ENCODE measurements around the gene CCDC185.

CCDC185 gene

DNA sequence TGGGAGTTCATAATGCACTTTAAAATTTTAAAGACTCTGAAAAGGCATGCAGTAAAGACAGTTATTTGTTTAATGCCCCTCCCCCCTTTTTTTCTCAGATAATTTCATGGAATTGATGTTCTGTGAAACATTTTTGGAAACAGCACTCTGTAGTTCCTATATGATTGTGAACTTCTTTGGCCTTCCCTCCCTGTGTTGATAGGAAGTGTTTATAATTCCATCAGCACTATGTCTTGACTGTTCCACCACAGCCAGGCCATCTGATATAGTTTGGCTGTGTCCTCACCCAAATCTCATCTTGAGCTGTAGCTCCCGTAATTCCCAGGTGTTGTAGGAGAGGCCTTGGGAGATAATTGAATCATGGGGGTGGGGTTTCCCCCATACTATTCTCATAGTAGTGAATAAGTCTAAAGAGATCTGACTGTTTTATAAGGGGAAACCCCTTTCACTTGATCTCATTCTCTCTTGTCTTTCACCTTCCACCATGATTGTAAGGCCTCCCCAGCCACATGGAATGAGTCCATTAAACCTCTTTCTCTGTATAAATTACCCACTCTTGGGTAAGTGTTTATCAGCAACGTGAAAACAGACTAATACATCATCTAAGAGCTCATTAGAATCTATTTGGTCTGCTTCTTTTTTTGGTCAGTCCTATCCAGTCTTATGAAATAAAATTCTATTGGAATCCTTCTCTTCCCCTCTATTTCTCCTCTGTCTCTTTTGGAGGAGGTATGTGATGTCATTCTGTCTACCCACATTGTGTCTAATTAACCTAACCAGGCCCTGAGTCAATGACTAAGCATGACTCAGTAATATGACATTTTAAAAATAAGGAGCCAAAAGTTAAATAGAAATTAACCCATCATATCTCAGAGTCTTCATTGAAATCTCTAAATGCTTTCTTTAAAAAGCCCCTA is 8.9 kb downstream of the CCDC185 start:
- Mint-ChIP-seq H3K9me3 (peaks cover 41% of the 10 kb centered on the region), H3K27ac (no peak overlapping the region), H3K36me3 (ENCODE audit: low read depth) (peaks cover 14% of the 10 kb centered on the region), H3K4me3 (no peak overlapping the region), H3K4me1 (no peaks in the 10 kb centered on the region), H3K27me3 (ENCODE audit: low read depth, poor library complexity) (peaks cover 3% of the 10 kb centered on the region)
- DNase-seq = no peak
- TF ChIP-seq, protein P1, sequence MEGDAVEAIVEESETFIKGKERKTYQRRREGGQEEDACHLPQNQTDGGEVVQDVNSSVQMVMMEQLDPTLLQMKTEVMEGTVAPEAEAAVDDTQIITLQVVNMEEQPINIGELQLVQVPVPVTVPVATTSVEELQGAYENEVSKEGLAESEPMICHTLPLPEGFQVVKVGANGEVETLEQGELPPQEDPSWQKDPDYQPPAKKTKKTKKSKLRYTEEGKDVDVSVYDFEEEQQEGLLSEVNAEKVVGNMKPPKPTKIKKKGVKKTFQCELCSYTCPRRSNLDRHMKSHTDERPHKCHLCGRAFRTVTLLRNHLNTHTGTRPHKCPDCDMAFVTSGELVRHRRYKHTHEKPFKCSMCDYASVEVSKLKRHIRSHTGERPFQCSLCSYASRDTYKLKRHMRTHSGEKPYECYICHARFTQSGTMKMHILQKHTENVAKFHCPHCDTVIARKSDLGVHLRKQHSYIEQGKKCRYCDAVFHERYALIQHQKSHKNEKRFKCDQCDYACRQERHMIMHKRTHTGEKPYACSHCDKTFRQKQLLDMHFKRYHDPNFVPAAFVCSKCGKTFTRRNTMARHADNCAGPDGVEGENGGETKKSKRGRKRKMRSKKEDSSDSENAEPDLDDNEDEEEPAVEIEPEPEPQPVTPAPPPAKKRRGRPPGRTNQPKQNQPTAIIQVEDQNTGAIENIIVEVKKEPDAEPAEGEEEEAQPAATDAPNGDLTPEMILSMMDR (IDR thresholded peaks at IDR 0.05) = no peak

DNA sequence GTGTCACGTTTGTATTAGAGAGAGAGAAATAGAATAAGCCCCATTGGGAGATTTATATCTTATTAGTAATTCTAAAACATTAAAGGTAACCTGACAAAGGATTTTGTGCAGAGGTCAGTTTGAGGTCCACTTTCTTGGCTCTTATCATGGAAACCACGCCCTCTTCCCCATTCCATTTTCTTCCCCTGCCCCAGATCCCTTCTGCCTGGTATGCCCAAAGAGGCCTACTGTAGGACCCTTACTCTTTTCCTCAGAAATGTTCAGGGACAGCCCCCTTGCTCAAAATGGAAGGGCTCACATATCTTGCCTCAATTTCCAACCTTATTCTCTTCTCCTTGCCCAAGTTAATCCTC is 9.6 kb downstream of the CCDC185 start:
- no peak for DNase-seq
- Mint-ChIP-seq H3K4me3 (no peak overlapping the region), H3K9me3 (peaks cover 41% of the 10 kb centered on the region), H3K36me3 (ENCODE audit: low read depth) (peaks cover 14% of the 10 kb centered on the region), H3K27ac (no peak overlapping the region), H3K4me1 (no peaks in the 10 kb centered on the region), H3K27me3 (ENCODE audit: low read depth, poor library complexity) (peaks cover 3% of the 10 kb centered on the region)
- TF ChIP-seq, protein P1 (IDR thresholded peaks at IDR 0.05) = no peak

DNA sequence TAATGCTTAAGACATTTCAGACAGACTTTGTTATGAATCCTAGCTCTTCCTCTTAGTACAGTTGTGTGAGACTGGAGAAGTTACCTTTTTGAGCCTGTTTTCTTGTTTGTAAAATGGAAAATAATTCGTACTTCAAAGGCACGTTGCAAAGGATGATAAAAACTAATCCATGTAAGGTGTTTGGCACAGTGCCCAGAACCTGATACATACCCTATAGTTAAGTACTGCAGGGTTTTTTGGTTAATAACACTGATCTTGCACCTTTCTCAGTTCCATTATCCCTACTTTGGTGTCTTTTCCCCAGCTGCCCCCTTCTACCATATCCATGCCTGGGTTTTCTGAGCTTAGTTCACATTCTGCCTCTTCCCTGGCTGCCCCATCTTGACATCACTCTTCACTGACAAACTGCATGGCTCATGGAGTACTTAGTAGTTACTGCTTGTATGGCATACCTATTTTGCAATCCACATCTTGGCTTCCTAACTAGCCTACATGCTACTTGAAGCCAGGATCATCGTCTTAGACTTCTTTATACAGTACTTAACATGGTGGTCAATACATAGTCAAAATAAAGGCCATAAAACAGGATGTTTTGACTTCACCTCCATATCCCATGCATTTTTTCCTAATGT is 10.1 kb downstream of the CCDC185 start:
- Mint-ChIP-seq H3K27ac (no peak overlapping the region), H3K27me3 (ENCODE audit: low read depth, poor library complexity) (peaks cover 3% of the 10 kb centered on the region), H3K4me3 (no peak overlapping the region), H3K9me3 (peaks cover 41% of the 10 kb centered on the region), H3K4me1 (no peaks in the 10 kb centered on the region), H3K36me3 (ENCODE audit: low read depth) (peaks cover 14% of the 10 kb centered on the region)
- TF ChIP-seq, protein P1 (IDR thresholded peaks at IDR 0.05) = no peak
- DNase-seq = no peak

DNA sequence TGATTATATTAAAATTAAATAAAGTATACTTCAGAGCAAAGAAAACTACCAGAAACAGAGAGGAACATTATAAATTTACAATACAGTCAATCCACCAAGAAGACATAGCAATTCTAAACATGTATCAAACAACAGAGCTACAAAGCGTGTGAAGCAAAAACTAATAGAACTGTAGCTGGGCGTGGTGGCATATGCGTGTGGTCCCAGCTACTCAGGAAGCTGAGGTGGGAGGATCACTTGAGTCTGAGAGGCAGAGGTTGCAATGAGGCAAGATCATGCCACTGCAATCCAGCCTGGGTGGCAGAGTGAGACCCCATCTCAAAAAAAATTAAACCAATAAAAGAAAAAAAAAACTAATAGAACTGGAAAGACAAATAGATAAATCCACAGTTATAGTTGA is 12.3 kb downstream of the CCDC185 start:
- H3K4me1 Mint-ChIP-seq = no peaks in the 10 kb centered on the region
- H3K36me3 Mint-ChIP-seq (ENCODE audit: low read depth) = peaks cover 14% of the 10 kb centered on the region
- H3K4me3 Mint-ChIP-seq = no peak overlapping the region
- no peak for DNase-seq
- H3K27me3 Mint-ChIP-seq (ENCODE audit: low read depth, poor library complexity) = peaks cover 3% of the 10 kb centered on the region
- no peak overlapping the region for H3K27ac Mint-ChIP-seq
- H3K9me3 Mint-ChIP-seq = peaks cover 41% of the 10 kb centered on the region
- TF ChIP-seq, protein P1 (IDR thresholded peaks at IDR 0.05) = no peak

DNA sequence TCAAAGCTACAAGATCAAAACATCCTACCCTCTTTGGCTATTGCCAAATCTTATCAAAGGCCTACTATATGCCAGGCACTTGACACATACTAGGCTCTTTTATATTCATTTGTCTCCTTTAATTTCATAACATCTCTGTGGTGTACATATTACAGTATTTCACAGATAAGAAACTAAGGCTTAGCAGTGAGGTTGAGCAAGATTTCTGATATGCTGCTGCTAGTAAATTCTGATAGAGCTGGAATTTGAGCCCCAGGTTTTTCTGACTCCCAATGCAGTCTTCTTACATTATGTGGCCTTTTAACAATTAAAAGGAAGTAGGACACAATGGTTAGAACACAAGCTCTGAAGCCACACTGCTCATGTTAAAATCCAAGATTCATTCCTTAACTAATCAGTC is 16.8 kb downstream of the CCDC185 start:
- no peak overlapping the region for H3K4me3 Mint-ChIP-seq
- H3K9me3 Mint-ChIP-seq = peaks cover 22% of the 10 kb centered on the region
- no peaks in the 10 kb centered on the region for H3K4me1 Mint-ChIP-seq
- DNase-seq = no peak
- peaks cover 10% of the 10 kb centered on the region for H3K36me3 Mint-ChIP-seq (ENCODE audit: low read depth)
- TF ChIP-seq, protein P1 (IDR thresholded peaks at IDR 0.05) = no peak
- H3K27me3 Mint-ChIP-seq (ENCODE audit: low read depth, poor library complexity) = peaks cover 5% of the 10 kb centered on the region
- H3K27ac Mint-ChIP-seq = no peak overlapping the region
